ENCODE data around the gene FGF1.
A peak's percentile ranks its signal among the peaks of the same experiment; 100 is the strongest.
"Not testable (repeated sequence)": the region's sequence is repeated elsewhere in the genome, so short reads cannot be mapped to it uniquely, and the experiment has no call there.

The FGF1 gene

DNA sequence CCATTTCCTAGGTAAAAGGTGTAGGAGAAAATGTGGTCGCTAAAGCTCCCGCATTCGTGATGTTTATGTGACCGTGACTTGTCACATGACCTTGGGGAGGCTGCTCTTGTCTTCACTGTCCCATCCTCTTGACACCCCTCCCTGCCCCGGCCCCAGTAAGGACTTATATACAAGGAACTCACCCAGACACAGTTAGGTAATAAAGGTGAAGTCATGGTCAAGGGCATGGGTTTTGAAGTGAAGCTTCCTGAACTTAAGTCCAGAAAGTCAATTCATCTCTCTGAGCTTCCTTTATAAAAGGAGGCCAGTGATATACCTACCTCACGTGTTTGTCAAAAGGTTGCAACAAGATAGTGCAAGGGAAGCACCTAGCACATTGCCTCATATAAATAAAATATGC, 17.6 kb downstream of the FGF1 start:
- DNase-seq (ENCODE audit: low read depth in 2 of 2) = no peak

DNA sequence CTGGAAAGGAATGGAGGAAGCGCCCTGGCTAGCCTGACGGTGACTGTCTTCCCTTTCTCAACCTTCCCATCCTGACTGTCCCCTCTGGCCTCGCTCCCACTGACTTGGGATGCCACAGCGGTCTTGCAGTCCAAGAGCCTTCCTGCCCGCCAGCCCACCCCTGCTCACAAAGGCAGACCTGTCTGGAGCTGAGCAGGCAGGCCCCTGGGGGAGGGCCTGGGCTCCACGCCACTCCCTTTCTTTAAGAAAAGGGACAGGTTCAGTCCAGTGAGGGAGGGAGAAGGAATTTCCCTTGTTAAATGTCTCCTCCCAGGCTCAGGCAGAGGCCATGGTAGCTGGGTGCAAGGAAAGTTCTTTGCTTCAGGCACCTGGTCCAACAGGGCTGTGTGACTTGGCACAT, 18.1 kb downstream of the FGF1 start:
- DNase-seq (ENCODE audit: low read depth in 2 of 2) = no peak

DNA sequence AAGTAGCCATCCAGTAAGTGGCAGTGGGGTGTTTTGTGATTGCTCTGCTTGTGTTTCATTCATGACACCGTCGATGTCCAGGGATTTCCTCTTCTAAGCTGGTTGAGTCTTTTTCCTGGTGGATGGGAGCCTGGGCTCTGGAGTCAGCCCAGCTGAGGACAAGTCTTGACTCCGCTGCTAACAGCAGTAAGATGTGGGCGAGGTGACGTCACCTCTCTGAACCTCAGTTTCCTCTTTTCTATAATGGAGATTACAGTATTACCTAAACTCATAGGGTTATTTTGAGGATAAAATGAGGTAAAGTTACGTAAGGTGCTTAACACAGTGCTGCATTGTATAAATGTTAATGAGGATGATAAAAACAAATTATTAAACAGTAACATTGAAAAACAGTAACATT, 21.3 kb downstream of the FGF1 start:
- DNase-seq (ENCODE audit: low read depth in 2 of 2) = no peak

DNA sequence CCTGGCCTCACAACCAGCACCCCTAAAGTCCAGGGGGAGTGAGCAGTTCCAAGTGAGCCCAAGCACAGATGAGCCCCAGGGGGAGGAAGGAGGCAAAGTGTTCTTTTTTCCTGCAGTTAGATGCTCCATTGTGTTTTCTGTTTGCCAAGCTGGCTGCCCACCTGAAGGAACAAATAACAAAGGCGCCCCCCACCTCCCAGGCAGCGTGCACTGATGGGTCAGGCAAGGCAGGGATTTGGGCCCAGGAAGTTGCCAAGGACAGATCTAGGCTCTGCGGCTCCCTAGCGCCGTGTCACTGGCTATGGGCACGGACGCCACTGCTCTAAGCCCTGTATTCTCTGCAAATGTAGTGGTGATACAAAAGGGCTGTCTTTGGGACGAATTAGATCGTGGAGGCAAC, 21.8 kb downstream of the FGF1 start:
- no peak for DNase-seq (ENCODE audit: low read depth in 2 of 2)

DNA sequence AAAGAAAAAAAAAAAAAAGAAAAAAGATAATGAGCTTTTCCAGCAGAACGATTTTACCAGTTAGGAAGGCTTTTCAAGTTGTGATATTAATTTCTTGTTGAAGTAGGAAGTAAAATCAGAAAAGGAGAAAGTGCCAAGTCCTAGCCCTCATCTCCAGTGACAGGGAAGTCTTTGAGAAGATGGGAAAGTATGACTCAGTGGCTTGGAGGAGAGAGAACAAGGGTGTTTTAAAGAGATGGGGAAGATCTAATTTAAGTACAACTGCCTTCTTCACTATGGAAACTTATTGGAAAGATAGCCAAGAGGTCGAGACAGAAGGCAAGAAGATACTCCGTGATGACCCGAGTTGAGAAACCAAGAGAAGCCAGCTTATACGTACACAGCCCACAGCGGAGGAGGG, 22.6 kb downstream of the FGF1 start:
- no peak for DNase-seq (ENCODE audit: low read depth in 2 of 2)

DNA sequence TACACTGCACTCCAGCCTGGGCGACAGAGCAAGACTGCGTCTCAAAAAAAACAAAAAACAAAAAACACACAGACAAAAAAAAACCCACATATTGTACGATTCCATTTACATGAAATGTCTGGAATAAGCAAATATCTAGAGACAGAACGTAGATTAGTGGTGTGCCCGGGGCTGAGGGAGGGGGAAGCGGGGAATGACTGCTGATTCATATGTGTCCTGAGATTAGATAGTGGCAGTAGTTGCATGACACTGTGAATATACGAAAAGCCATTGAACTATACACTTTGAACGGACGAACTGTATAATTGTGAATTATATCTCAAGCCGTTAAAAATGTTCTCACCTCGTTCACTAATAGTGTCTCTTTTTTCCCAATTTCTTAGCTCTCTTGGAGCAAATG, 23.9 kb downstream of the FGF1 start:
- DNase-seq (ENCODE audit: low read depth in 2 of 2) = no peak

- DNase-seq (ENCODE audit: low read depth in 2 of 2) = no peak
These were observed 24.7 kb downstream of the FGF1 start for GRCh38 chr5:142661143-142661542.

DNA sequence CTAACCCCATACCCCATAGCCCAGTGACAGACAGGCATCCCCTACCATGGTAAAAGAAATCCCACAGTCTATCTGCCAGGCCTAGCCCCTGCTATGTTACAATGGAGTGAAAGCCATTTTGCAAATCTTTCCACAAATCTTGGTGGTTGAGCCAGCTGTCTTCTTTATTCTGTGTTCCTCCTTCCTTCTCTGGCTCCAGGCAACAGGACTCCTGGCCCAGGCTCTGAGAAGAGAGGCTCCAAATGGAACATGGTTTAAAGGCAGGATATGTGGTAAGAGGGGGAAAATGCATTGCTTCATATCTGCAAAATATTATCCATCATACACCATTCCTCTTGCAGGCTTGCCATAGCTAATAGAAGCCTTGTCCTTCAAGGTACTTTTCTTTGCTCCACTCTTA, 25.2 kb downstream of the FGF1 start:
- no peak for DNase-seq (ENCODE audit: low read depth in 2 of 2)

GRCh38 chr5:142660196-142660595, 25.7 kb downstream of the FGF1 start:
- no peak for DNase-seq (ENCODE audit: low read depth in 2 of 2)

- no peak for DNase-seq (ENCODE audit: low read depth in 2 of 2)
These were observed 26.5 kb downstream of the FGF1 start for GRCh38 chr5:142659405-142659804.

DNA sequence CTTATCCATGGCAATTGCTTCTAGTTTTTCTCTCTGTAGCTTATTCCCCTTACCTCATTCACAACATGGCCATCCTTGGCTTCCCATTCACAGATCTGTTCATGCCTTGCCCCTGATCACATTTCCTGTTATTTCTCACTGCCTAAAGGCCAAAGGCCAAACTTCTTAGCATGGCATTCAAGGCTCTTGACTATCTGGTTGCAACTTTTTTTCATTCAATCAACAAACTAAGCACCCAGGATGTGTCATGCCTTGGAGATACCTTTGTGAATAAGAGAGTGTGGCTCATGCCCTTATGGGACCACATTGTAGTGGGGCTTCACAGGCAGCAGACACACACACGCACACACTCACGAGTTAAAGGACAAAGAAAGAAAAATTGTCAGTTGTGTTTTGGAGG, 27.6 kb downstream of the FGF1 start:
- no peak for DNase-seq (ENCODE audit: low read depth in 2 of 2)

DNA sequence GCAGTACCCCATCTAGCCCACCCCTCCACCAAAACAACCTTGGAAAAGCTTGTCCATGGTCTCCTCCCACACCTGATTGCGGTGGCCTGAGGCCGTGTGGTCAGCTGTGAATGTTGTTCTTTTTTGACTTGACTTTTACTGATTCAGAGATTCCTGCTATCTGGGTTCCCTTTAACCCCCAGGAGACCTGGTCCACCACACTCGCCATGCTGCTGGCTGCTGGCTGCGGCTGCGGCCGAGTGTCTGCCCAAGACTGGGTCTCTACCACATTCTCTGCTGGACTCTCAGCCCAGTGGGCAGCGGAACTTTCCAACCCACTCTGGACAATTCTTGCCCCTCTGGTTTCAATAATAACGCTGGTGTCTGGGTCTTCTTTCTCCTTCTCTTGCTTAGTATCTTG, 28.4 kb downstream of the FGF1 start:
- no peak for DNase-seq (ENCODE audit: low read depth in 2 of 2)

GRCh38 chr5:142655339-142656267, 30.3 kb downstream of the FGF1 start:
- DNase-seq (ENCODE audit: low read depth in 2 of 2) = peak; percentile 31 to 66

DNA sequence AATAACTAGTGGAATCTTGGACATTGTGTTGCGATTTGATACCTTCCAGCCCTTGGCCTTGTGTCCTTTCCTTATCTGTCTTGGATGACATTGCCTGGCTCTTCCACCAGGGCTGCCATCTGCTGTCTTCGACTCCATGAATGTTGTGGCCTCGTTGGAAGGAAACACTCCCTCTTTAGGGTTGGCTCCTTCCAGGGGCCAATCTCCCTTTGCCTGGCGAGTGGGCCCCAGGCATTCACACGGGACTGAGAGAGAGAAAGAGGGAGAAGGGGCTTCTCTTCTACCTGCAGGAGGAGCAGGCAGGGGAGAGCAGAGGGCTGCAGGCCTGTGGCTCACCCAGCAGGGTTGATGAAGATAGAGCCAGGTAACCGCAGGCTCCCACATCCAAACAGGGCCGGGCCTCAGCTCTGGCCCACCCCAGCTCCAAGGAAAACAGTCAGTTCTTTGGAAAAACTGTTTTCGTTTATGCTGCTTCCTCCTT, 31.3 kb downstream of the FGF1 start:
- DNase-seq (ENCODE audit: low read depth in 2 of 2) = no peak

DNA sequence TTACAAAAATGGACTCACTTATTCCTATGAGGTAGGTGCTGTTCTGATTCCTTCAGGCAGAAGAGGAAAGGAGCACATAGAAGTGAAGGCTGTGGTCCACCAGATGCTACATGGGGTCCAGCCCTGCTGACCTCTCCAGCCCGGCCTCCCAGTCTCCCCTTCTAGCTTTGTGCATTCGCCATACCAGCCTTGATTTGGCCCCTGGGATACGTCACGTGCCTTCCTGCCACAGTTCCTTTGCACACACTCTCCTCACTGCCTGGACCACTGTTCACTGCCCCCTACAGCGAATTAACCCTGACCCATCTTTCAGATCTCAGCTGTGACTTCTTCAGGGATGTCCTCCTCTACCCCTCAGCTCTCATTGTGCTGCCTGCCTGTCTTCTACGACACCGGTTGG, 32.6 kb downstream of the FGF1 start:
- DNase-seq (ENCODE audit: low read depth in 2 of 2) = no peak

DNA sequence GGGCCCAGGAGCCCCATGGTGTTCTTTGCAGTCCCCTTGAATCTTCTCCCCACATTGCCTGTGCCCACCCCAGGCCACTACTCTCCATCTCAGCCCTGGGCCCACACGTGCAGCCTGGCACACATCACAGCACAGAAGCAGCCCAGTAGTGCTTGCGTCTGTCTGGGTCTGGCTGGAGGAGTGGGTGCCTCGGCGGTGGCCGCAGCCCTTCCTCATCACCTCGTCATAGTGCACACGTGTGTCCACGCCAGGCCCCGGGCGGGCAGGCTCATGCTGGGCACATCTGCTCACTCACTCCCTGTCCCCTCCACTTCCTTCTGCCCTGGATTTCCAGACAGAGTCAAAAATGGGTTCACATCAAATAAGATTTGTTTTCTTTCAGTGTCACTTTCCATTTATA, 33.3 kb downstream of the FGF1 start:
- DNase-seq (ENCODE audit: low read depth in 2 of 2) = no peak

DNA sequence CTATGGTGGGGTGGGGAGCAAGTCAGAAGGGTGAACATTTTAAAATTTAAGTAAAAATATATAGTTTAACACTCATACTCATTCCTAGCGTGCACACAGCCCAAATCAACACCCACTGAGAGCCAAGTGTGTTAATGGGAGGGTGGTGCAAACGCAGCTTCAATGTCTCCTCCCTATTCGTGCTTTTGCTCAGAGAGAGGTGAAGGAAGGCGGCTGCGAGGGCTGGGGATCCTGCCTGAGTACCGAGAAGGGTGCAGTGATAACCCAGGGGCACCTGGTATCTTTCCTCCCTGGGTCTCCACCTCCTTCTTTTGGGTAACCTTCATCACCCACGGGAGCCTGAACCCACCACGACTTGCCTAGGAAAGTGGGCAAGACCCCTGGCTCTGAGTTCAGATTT, 35.0 kb downstream of the FGF1 start:
- no peak for DNase-seq (ENCODE audit: low read depth in 2 of 2)

DNA sequence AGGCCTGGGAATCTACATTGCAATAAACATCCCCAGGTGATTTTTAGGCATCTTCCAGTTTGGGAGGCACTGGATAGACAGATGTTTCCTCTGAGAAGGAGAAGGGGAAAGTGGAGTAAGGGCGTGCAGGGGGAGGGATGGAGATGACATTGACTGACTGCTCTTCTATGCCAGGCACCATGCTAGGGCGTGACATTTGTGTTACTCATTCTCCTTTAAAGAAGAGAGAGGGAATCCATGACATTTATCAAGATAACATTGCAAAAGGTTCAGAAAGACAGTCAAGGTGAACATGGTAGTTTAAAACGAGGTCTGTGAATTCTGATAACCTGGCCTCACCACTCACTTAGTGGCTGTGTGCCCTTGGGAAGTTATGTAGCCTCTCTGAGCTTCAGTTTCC, 35.8 kb downstream of the FGF1 start:
- DNase-seq (ENCODE audit: low read depth in 2 of 2) = no peak

DNA sequence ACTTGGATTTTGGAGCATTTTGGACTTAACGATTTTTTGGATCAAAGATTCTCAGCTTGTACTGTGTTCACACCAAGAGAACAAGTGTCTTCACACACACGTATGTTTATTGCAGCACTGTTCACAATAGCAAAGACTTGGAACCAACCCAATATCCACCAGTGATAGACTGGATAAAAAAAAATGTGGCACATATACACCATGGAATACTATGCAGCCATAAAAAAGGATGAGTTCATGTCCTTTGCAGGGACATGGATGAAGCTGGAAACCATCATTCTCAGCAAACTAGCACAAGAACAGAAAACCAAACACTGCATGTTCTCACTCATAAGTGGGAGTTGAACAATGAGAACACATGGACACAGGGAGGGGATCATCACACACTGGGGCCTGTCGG, 37.8 kb downstream of the FGF1 start:
- DNase-seq (ENCODE audit: low read depth in 2 of 2) = not testable (repeated sequence)

DNA sequence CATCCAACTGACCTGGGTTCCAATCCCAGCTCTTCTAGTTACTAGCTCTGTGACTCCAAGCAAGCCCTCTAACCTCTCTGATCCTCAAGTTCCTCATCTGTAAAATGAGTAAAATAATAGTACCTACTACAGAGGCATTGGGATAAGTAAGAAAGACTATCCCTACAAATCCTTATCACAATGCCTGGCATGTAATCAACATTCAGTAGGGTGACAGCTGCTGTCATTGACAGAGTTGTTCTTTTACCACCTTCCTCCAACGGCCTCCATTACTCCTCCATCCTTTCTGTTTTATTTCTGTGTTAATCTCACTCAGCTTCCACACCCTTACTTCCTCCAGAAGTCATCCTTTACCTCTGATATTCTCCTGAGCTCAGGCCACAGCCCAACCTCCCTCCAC, 40.4 kb downstream of the FGF1 start:
- DNase-seq (ENCODE audit: low read depth in 2 of 2) = no peak

GRCh38 chr5:142644640-142645361, 41.1 kb downstream of the FGF1 start:
- DNase-seq (ENCODE audit: low read depth in 2 of 2) = no peak

- DNase-seq (ENCODE audit: low read depth in 2 of 2) = no peak
These were observed 41.8 kb downstream of the FGF1 start for GRCh38 chr5:142644127-142644526.

DNA sequence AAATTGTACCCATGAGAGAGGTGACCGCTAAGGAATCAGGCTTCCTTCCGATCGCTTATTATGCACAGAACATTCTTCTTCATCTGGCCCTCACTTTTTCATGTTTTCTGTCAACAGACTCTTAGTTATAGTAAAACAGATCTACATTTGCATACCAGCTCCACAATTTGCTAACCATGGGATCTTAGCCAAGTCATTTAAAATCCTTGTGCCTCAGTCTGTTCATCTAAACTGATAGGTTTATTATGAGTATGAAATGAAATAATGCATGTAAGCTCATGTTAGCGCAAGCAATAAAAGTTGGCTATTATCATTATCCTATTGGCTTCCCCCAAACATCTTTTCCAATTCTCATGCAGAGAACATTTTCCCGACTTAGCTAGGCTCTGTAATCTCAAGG, 42.3 kb downstream of the FGF1 start:
- DNase-seq (ENCODE audit: low read depth in 2 of 2) = no peak

Measured in stimulated activated CD4-positive, alpha-beta T cell treated with anti-CD3 and anti-CD28 coated beads, Interleukin-12 subunit alpha, Interleukin-12 subunit beta, amount 100 ng/mL, for 24 hours (primary cell).